CD4-positive, alpha-beta T cell treated with Interleukin-15 for 1 hour (primary cell): Measurements from ENCODE around the gene KCNT2.
"Not testable (repeated sequence)": the region's sequence is repeated elsewhere in the genome, so short reads cannot be mapped to it uniquely, and the experiment has no call there.

Experiments
- DNase-seq: peaks from one replicate; pipeline ENCODE4 v3.0.0-alpha.2; 2020

The KCNT2 gene

GRCh38 chr1:196590012-196590708 is 18.1 kb downstream of the KCNT2 start:
- no peak for DNase-seq

DNA sequence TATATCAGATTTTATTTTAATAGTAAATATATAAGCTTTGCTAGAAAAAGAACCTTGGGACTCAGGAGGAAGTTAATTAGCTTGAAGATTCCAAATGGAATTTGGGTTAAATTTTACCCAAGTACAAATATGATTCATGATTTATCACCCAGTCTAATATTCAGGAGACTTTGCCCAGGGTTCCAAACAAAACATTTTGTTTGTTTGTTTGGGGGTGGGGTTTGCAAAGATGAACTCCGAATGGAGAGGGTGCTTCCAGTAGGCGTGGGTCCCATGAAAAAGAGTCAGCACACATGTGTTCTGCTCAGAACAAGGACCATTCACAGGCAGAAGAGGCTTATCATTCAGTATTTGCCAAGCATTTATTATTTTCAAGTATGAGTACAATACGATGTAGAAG is 23.5 kb downstream of the KCNT2 start:
- DNase-seq = no peak

DNA sequence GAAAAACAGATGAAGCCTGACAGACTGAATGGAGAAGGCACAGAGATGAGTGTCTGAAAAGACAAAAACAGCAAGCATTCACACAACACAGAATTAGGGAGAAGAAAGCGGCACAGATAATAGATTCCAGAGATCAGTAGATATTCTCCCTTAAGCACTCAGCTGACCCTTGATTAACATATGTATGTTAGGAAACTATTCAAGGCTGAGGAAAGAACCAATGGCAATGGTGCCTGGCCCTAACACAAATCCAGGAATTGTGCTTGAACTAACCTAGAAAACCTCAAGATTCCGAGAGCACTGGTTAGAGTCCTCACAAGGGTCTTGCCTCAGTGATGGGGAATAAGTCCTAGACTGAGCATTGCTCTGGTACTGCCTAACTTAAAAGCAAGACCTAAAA is 30.9 kb downstream of the KCNT2 start:
- DNase-seq = no peak

GRCh38 chr1:196573226-196573625 is 35.0 kb downstream of the KCNT2 start:
- no peak for DNase-seq

- no peak for DNase-seq
Observed at GRCh38 chr1:196567238-196567637, 41.0 kb downstream of the KCNT2 start.

DNA sequence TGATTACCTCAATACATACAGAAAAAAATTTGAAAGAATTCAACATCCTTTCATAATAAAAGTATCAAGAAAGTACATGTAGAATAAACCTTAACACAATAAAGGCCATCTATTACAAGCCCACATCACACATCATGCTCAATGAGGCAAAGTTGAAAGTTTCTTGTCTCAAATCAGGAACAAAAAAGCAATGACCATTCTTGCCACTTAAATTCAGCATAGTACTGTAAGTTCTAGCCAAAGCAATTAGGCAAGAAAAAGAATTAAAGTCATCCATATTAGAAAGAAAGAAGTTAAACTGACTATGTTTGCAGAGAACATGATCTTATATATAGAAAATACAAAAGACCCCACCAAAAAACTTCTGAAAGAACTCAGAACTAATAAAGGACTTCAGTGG is 44.5 kb downstream of the KCNT2 start:
- no peak for DNase-seq

- DNase-seq = no peak
Observed at GRCh38 chr1:196559314-196559713, 48.9 kb downstream of the KCNT2 start.

GRCh38 chr1:196558411-196558810 is 49.8 kb downstream of the KCNT2 start:
- DNase-seq = no peak

GRCh38 chr1:196557797-196558196 is 50.4 kb downstream of the KCNT2 start:
- DNase-seq = no peak

- DNase-seq = no peak
Observed at GRCh38 chr1:196550731-196551130, 57.5 kb downstream of the KCNT2 start.

DNA sequence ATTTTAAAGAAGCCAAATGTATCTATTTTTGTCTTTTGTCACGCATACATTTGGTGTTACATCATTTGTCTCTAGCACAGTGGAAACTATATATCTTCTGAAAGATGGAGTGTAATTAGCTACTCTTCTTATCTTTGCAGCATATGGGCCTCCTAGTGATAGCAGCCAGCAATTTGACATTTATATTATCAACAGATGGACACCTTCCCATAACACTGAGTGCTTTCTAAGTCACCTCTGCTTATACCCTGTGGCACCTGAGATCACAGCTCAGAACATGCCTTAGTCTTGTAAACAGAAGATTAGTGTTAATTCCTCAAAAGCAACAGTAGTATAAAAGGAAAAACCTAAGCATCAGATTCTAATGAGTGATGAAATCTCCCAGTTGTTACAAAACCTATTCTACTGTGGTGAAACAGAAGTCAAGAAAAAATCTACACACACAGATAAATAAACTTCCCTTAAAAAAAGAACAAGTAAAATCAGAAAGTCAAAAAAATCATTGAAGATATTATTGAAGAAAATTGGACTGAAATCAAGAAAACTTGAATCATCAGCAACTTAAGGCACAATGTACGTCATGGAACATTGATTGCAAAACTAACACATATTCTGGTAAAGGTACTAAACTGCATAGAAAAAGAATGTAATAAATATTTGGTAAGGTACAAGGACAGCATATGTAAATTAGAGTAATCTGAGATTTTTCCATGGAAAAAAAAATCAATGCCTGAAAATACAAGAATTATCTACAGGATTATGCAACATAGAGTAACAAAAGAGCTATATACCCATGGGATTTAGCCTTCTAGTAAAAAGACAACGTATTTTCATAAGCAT is 61.7 kb downstream of the KCNT2 start:
- no peak for DNase-seq

DNA sequence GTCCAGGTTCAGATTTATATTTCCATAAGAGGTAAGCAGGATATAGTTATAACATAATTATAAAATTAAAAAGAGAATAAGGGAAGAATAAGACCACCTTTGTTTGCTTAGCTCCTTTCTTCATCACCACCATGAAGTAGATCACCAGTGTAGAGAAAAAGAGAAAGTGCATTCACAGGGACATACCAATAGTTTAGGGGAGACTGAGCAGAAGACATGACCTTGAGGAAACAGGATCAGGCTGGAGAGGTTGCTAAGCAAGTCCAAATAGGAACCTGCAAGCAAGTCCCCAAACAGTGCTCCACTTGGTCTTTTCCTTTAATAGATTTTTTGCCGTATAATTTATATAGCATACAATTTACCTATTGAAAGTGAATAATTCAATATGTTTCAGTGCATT is 63.0 kb downstream of the KCNT2 start:
- no peak for DNase-seq

DNA sequence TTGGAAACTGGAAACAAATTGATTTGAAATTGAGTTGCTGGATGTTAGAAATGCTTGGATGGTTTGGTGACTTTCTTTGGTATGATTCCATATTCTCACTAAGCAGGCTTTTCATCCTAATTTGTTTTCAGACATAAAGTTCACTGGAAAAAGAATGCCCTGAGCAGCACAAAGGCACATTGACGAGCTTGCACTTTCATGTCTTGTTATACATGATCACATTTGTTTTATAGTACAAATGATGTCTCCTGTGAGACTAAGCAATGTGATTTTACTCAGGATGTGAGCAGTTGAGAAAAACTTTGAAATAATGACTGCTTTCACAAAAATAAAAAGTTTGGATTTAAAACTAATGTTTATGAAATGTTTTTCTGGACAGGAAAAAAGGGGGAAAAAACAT is 63.6 kb downstream of the KCNT2 start:
- DNase-seq = no peak

DNA sequence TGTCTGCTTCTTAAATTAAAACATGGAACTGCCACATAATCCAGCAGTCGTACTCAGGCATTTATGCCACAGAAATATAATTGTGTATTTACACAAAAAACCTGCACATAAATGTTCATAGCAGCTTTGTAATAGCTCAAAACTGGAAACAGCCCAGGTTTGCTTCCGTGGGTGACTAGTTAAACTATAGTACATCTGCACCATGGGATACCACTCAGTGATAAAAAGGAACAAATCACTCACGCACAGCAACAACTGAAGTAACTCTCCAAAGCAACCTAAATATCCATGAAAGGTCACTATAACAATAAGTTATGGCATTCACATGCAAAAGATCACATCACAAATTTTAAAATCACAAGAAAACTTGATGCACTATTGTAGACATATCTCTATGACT is 64.4 kb downstream of the KCNT2 start:
- no peak for DNase-seq

DNA sequence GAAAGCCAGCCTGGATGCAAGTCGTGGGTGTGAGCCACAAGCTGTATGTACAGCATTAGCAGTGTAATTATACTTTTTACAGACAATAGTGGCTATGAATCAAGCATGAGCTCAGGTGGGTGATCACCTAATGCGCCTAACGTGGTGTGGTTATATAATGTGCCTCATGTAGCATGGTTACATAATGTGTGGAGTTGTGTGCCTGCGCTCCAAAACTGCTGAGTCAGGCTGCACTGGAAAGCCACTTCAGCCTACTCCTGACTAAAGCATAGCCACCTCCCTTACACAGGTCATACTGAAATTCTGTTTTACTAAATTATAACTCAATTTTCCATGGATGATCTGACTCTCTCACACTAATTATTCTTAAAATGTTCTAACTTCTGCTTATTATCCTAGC is 69.8 kb downstream of the KCNT2 start:
- DNase-seq = no peak

- no peak for DNase-seq
Observed at GRCh38 chr1:196535727-196536126, 72.5 kb downstream of the KCNT2 start.

GRCh38 chr1:196531737-196532524 is 76.3 kb downstream of the KCNT2 start:
- DNase-seq = no peak

GRCh38 chr1:196527919-196528318 is 80.3 kb downstream of the KCNT2 start:
- DNase-seq = no peak

DNA sequence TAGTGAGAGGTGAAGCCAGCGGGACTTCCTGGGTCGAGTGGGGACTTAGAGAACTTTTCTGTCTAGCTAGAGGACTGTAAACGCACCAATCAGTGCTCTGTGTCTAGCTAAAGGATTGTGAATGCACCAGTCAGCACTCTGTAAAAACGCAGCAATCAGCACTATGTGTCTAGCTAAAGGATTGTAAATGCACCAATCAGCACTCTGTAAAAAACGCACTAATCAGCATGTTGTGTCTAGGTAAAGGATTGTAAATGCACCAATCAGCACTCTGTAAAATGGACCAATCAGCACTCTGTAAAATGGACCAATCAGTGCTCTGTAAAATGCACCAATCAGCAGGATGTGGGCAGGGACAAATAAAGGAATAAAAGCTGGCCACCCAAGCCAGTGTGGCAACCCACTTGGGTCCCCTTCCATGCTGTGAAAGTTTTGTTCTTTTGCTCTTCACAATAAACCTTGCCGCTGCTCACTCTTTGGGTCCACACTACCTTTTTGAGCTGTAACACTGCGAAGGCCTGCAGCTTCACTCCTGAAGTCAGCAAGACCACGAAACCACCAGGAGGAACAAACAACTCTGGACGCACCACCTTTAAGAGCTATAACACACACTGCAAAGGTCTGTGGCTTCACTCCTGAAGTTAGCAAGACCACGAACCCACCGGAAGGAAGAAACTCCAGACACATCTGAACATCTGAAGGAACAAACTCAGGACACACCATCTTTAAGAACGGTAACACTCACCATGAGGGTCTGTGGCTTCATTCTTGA is 85.5 kb downstream of the KCNT2 start:
- DNase-seq = not testable (repeated sequence)

DNA sequence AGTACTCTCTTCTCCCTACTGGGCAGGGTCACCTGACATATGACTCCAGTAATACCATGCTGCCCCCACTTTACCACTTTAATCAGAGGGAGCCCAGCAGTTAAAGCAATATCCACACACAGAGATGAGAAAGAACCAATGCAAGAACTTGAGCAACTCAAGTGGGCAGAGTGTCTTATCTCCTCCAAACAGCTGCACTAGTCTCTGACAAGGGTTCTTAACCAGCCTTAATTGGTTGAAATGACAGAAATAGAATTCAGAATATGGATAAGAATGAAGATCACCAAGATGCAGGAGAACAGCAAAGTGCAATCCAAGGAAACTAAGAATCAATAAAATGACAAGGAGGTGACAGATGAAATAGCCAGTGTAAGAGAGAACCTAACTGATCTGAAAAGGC is 91.0 kb downstream of the KCNT2 start:
- DNase-seq = no peak

DNA sequence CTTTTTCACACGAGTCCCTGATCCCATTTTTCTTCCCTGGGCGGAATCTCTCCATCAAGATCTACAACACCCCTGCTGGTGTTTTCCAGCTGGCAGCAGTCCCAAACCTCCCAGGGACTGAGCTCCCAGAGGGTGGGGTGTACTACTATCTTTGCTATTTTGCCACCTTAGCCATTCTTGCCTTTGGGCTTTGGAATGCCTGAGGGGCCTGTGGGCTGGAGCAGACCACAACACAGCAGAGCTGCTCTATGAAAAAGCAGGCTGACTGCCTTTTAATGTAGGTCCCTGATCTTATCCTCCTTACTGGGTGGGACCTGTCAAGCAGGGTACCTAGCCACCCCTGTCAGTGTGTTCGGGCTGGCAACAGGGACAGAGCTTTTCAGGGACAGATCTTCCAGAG is 91.9 kb downstream of the KCNT2 start:
- DNase-seq = no peak

DNA sequence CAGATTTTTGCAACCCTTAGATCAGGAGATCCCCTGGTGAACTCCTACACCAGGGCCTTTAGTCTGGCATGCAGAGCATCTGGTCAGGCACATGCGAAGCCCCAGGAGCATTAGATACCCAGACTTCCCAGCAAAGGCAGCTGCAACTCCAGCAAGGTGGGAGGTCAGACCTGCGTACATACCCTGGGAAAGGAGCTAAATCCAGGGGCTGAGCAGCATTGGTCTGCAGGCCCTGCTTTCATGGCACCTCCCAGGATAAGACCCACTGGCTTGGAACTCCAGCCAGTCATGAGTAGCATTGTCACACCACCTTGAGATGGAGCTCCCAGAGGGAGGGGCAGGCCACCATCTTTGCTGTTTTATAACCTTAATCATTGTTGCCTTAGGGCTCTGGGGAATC is 92.3 kb downstream of the KCNT2 start:
- no peak for DNase-seq

- no peak for DNase-seq
Observed at GRCh38 chr1:196513821-196514220, 94.4 kb downstream of the KCNT2 start.
